GM18870 (cell line): ENCODE measurements around the gene TAB3.

Experiments
- ATAC-seq: cut with Tn5 transposase; IDR thresholded peaks from one replicate; pipeline ENCODE4 v1.9.1; 2021; ENCODE audit warnings: moderate library complexity; ENCODE audit not compliant: unreplicated experiment

The TAB3 gene

DNA sequence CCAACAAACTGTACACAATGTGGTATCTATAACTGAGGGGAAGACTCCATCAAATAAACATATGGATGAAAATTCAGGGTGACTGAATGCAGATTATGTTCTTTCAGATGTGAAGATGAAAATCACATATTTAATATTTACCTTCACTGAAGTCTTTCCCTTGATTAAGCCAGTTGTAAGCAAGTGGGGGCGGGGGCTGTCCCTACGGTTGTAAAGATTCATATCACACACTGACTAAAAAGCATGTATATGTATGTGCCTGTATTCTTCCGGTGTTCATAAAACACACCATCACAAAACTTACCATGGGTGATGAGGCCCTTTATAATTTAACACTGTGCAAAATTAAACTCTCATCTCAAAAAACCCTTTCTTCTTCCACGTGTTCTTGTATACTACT is 1.3 kb downstream of the TAB3 start:
- no peak for ATAC-seq

DNA sequence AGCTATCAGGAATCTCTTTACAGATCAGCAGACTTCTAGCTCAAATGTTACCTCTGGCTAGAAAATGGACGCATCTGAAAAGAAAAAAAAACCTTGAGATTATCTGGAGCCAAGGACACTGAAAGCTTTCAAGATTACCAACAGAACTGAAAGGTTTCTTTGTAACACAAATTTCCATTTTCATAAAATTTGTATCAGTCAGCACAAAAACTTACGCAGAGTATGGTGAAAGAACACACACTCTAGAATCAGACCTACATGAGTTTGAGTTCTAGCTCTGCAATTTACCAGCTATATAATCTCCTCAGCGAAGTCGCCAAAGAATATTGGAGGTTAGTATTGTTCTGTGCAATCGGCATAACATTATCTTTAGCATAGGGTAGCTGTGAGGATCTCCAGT is 1.8 kb downstream of the TAB3 start:
- no peak for ATAC-seq

DNA sequence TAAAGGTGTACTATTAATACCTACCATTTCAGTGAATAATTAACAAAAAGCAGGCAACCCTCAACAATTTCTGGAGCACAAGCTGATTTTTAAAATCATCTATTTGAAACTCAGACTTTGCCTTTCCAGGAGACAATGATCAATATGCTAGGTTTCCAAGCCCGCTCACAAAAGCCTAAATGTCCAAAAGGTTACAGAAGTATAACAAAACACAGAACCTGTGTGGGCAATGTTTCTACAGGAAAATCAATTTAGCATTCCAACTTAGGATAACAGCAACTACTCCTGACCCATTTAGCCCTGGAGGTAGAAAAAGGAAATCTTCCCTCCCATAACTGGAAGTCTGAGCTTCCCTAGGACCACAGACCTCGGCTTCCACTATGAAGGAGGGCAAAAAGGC is 3.9 kb downstream of the TAB3 start:
- ATAC-seq: no peak

- ATAC-seq: no peak
These were observed 5.9 kb downstream of the TAB3 start for GRCh38 chrX:30883138-30883537.

DNA sequence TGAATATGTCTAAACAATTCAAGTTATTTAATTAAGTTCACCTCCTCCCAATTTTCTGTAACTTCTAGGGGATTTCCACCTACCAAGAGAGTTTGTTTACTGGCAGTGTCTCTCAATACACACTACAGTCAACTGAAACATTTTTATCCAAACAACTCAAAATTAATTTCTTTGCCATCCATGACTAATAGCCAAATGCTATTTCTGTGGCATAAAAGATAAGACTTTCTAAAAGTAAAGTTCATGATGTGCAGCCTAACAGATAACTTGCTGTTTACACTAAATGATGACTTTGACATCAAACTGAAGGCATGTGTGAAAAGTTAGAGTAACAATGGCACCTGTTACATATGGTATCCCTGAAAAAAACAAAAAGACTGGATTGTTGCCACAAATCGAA is 7.3 kb downstream of the TAB3 start:
- ATAC-seq: no peak

- ATAC-seq: no peak
These were observed 7.7 kb downstream of the TAB3 start for GRCh38 chrX:30881390-30881789.

GRCh38 chrX:30880058-30880457 is 9.0 kb downstream of the TAB3 start:
- ATAC-seq: no peak

DNA sequence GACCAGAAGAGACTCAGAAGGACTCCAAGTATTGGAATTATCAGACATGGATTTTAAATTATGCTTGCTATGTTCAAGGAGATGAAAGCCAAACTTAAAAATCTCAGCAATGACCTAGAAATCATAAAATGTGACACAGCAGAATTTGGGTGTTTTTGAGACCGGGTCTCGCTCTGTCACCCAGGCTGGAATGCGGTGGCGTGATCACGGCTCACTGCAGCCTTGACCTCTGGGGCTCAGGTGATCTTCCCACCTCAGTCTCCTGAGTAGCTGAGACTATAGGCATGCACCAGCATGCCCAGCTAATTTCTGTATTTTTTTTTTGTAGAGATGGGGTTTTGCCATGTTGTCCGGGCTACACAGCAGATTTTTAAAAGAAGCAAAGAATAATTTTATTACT is 12.7 kb downstream of the TAB3 start:
- ATAC-seq: no peak

DNA sequence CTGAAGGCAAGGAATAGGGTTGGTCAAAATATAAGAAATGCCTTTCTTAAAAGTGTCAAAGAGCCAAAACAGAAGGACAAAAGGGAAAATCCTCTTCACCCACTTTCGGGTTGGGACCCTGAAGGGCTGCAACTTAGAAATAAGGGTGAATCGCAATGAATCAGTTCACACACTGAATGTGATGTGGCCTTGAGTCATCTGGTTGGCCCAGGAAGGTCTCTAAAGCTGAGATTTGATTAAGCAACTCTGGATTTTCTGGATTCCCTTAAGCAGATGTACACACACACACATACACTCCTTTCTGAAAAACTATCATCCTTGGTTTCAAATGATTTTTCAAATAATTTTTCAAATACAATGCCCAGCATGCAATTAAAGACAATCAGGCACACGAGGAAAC is 13.1 kb downstream of the TAB3 start:
- no peak for ATAC-seq

GRCh38 chrX:30874851-30875250 is 14.2 kb downstream of the TAB3 start:
- ATAC-seq: no peak

- ATAC-seq: no peak
These were observed 18.5 kb downstream of the TAB3 start for GRCh38 chrX:30870572-30870971.

DNA sequence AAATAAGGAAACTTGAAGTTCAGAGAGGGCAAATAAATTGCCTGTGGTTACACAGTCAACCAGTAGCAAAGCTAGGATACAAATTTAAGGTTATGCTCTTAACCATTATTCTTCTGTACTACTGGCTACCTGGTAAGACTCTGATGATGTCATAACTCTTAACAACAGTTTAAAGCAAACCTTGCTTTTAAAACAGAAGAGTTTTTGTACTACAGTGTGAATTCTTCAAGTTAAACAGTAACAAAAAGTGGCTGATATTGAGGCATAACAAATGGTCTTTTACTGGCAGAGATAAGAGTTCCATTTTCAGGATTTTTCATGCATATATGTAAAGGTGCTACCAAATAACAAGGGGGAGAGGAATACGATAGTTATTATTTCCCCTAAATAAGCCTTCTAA is 23.4 kb downstream of the TAB3 start:
- ATAC-seq: no peak

DNA sequence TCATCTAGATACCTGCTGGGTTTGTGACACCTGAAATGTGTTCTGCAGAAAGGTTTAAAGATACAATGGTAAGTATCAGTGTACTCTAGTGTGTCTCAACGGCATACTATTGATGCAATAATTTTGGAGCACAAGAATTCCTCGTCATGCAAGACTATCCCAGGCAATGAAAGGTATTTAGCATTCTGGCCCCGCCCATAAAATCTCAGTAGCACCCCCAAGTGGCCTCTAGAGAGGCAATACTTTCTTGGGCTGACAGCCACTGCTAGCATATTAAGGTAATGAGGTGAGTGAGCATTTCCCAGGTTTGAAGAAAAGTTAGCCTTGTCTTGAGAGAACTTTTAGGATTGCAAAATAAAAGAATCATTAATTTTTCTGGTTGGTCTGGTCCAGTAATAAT is 24.0 kb downstream of the TAB3 start:
- peak; percentile 45 for ATAC-seq

GRCh38 chrX:30864383-30864785 is 24.7 kb downstream of the TAB3 start:
- ATAC-seq: no peak

DNA sequence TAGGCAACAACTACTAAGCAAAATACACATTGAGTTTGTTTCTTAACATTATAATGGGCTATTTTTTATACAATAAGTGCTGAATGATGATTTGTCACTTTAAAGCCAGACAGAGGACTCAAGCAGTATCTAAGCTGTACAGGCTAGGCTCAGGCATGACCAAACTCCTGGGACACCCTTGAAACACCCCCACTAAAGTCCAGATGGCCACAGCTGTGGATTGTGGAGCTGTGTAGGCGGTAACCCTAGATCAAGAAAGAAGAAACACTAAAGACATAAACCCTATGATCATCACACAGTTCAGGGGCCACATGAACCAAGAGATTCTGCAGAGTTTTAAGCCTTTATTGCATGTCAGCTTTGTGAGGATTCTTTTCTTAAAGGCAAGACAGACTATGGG is 25.1 kb downstream of the TAB3 start:
- no peak for ATAC-seq

GRCh38 chrX:30858098-30858497 is 31.0 kb downstream of the TAB3 start:
- ATAC-seq: no peak

- ATAC-seq: no peak
These were observed 37.6 kb downstream of the TAB3 start for GRCh38 chrX:30851449-30851848.

DNA sequence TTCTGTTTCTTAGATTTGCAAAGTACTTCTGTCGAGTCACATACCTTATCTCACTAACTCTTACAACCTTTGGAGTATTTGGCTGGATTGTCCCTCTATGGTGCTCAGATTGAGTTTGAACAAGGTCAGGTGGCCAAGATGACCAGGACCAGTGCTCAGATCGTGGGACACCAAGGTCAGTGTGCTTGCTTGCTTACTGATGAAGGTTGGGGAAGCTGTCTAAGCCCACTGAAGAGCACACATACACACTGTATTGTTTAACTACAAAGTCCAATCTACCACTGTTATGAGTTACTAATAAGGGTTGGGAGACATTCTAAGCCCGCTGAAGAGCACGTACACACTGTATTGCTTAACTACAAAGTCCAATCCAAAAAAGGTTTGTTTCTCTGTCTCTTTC is 53.7 kb downstream of the TAB3 start:
- no peak for ATAC-seq

- ATAC-seq: no peak
These were observed 55.2 kb downstream of the TAB3 start for GRCh38 chrX:30833896-30834295.

- peak; percentile 74 for ATAC-seq
These were observed 58.0 kb downstream of the TAB3 start for GRCh38 chrX:30831082-30831481.

GRCh38 chrX:30830326-30830943 is 58.6 kb downstream of the TAB3 start:
- no peak for ATAC-seq

- no peak for ATAC-seq
These were observed 64.8 kb downstream of the TAB3 start for GRCh38 chrX:30824275-30824674.

DNA sequence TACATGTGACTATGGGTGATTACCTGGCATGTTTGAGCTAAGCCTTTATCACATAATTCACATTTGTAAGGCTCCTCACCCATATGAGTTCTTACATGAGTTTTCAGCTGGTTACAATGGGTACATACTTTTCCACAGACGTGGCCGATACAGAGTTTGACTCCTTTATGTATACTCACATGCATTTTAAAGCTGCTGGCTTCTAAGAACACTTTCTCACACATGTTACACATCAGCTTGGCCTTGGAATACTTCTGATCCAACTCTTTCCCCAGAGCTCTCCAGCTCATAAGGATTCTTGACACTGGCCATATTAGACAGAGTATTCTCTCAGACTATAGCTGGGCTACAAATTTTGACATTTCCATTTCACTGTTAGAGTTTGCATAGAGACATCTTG is 66.3 kb downstream of the TAB3 start:
- ATAC-seq: no peak
